Karpas-422 (cell line): ENCODE measurements around the gene STK11IP. TPM values are rescaled to one million over a fixed set of nuclear protein-coding genes. Genes with fewer than 3 reads are reported as not detected.

Source experiments
- DNase-seq: peaks from one replicate; pipeline ENCODE4 v3.0.0-alpha.2; 2015
- H2AFZ ChIP-seq: fragments of 200-600 bp; sonication (generic); 2 replicates; pipeline ENCODE4 v1.6.1; 2014; ENCODE audit warnings: antibody characterized with exemption, low read length, mixed read lengths
- H3K27ac ChIP-seq: fragments of 200-600 bp; sonication (generic); 2 replicates; pipeline ENCODE4 v1.5.1; 2014; ENCODE audit warnings: mild to moderate bottlenecking, low read length, moderate library complexity
- H3K27me3 ChIP-seq: fragments of 200-600 bp; sonication (generic); 2 replicates; pipeline ENCODE4 v1.6.1; 2014; ENCODE audit warnings: low read length, mixed read lengths
- H3K36me3 ChIP-seq: fragments of 200-600 bp; sonication (generic); 2 replicates; pipeline ENCODE4 v1.6.1; 2014; ENCODE audit warnings: low read length, mixed read lengths; ENCODE audit not compliant: insufficient read depth
- H3K4me1 ChIP-seq: fragments of 200-600 bp; sonication (generic); 2 replicates; pipeline ENCODE4 v1.6.1; 2014; ENCODE audit warnings: mild to moderate bottlenecking, low read length, mixed read lengths
- H3K4me2 ChIP-seq: fragments of 200-600 bp; sonication (generic); 2 replicates; pipeline ENCODE4 v1.6.1; 2014; ENCODE audit warnings: low read length, low read depth, mild to moderate bottlenecking; ENCODE audit not compliant: poor library complexity, severe bottlenecking
- H3K4me3 ChIP-seq: fragments of 200-600 bp; sonication (generic); 2 replicates; pipeline ENCODE4 v1.5.1; 2014; ENCODE audit warnings: mild to moderate bottlenecking, antibody characterized with exemption, low read length, mixed read lengths
- H3K79me2 ChIP-seq: fragments of 200-600 bp; sonication (generic); 2 replicates; pipeline ENCODE4 v1.6.1; 2014; ENCODE audit warnings: mild to moderate bottlenecking, low read length, mixed read lengths
- H3K9ac ChIP-seq: fragments of 200-600 bp; sonication (generic); 2 replicates; pipeline ENCODE4 v1.6.0; 2014; ENCODE audit warnings: low read length
- H3K9me2 ChIP-seq: fragments of 200-600 bp; sonication (generic), shearing (Covaris generic); replicated peaks from 2 replicates; pipeline ENCODE4 v1.6.0; 2014; ENCODE audit warnings: mild to moderate bottlenecking, low read length, moderate library complexity; ENCODE audit not compliant: insufficient read depth
- H3K9me3 ChIP-seq: fragments of 300-700, 200-600 bp; sonication (generic); 2 replicates; pipeline ENCODE4 v1.6.1; 2014; ENCODE audit warnings: low read length, mixed read lengths
- H4K20me1 ChIP-seq: fragments of 200-600 bp; sonication (generic); 2 replicates; pipeline ENCODE4 v1.6.1; 2014; ENCODE audit warnings: mild to moderate bottlenecking, antibody characterized with exemption, low read length, low read depth; ENCODE audit not compliant: insufficient read depth
- total RNA-seq: library from RNA; depleted of rRNA; stranded (reverse); fragments of >200 nt; shearing (Covaris generic); gene quantifications from 2 replicates; pipeline ENCODE4 v1.2.3, GENCODE V29; 2014; ENCODE audit warnings: low replicate concordance

STK11IP gene
- total RNA-seq, 1 experiment from 2014 or later = 24.0 TPM

- Histone ChIP-seq H3K9me2 (no peaks in the 10 kb centered on the region), H2AFZ (no peak overlapping the region), H3K27me3 (no peaks in the 10 kb centered on the region), H3K27ac (no peak overlapping the region), H3K9ac (no peak overlapping the region), H3K9me3 (no peaks in the 10 kb centered on the region), H3K4me3 (no peak overlapping the region), H4K20me1 (no peaks in the 10 kb centered on the region), H3K4me2 (no peak overlapping the region), H3K36me3 (no peaks in the 10 kb centered on the region), H3K79me2 (no peaks in the 10 kb centered on the region), H3K4me1 (no peaks in the 10 kb centered on the region)
- DNase-seq = no peak
These were observed 34.5 kb downstream of the STK11IP start for GRCh38 chr2:219631904-219632759.

DNA sequence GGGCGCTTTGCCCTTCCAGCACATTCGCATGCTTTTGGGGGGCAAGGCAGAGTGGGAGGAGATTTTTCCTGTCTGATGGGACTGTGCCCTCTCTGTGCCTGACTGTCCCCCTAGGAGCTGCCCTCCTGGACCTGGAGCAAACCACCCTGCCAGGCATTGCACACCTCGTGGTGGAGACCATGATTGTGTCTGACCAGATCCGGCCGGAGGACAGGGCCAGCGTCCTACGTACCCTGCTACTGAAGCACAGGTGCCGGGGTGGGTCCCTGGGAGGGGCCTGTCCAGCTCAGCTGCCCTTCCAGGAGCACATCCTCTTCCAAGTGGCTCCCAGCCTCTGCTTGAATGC, 35.1 kb downstream of the STK11IP start:
- no peaks in the 10 kb centered on the region for H3K4me1 ChIP-seq
- H3K4me2 ChIP-seq = no peak overlapping the region
- no peak overlapping the region for H3K4me3 ChIP-seq
- H3K9me3 ChIP-seq = no peaks in the 10 kb centered on the region
- H2AFZ ChIP-seq = no peak overlapping the region
- no peak for DNase-seq
- no peaks in the 10 kb centered on the region for H3K9me2 ChIP-seq
- no peaks in the 10 kb centered on the region for H3K27me3 ChIP-seq
- no peaks in the 10 kb centered on the region for H3K79me2 ChIP-seq
- no peaks in the 10 kb centered on the region for H3K36me3 ChIP-seq
- H4K20me1 ChIP-seq = no peaks in the 10 kb centered on the region
- no peak overlapping the region for H3K27ac ChIP-seq
- no peak overlapping the region for H3K9ac ChIP-seq

DNA sequence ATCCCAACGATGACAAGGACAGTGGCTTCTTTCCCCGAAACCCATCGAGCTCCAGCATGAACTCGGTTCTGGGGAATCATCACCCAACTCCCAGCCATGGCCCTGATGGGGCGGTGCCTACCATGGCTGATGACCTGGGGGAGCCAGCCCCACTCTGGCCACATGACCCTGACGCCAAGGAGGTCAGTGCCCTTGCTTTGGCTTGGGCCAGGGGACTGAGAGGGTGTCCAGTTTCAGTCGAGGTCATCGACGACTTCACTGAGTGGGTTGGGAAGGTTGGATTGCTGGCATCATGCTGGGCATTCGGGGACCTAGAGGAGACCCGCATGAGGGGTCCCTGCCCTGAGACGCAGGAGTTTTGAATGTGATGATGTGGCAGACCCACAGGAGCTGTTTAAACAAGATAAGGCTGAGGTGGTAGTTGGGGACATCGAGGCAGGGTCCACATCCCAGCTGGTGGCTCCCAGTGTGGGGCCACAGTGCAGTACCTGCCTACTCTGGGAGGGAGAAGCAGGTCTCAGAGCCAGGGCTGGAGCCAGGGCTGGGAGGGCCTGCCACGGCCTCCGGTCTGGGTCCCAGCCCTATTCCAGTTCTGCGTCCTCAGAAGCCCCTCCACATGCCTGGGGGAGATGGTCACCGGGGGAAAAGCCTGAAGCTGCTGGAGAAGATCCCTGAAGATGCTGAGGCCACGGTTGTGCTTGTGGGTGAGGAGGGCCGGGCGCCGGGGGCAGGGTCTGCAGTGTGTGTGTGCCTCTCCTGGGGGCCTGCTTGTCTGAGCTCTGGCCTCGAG, 35.8 kb downstream of the STK11IP start:
- Histone ChIP-seq H3K27me3 (no peaks in the 10 kb centered on the region), H3K4me3 (no peak overlapping the region), H3K36me3 (no peaks in the 10 kb centered on the region), H3K79me2 (no peaks in the 10 kb centered on the region), H3K9ac (no peak overlapping the region), H3K9me3 (no peaks in the 10 kb centered on the region), H3K27ac (no peak overlapping the region), H3K4me1 (no peaks in the 10 kb centered on the region), H4K20me1 (no peaks in the 10 kb centered on the region), H3K9me2 (no peaks in the 10 kb centered on the region), H2AFZ (no peak overlapping the region), H3K4me2 (no peak overlapping the region)
- no peak for DNase-seq

DNA sequence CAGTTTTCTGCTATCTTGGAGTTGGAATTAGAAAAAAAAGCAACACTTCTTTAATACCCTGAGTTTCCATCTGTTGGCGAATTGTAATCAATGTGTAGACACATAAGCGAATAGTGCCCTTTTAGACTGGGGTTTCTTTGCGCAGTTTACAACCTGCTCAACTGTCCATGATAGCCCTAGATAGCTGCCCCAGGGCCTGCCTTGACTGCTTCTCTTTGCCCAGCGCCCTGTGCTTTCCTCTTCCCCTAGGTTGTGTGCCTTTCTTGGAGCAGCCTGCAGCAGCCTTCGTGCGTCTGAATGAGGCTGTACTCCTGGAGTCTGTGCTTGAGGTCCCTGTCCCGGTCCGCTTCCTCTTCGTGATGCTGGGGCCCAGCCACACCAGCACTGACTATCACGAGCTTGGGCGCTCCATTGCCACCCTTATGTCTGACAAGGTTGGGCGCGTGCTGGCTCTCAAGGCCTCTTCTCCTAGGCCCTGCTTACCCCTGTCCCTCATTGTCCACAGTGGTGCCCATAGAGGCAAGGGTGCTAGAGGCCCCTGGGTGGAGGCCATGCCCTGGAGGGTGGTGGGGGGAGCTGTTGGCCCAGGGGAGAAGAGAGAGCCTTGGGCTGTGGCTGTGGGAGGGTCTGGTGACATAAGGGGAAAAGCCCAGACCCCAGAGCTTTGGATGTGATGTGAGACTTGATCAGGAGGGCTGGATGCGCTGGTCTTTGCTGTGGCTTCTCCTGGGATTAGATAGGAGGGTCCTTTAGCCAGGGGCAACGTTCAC, 36.7 kb downstream of the STK11IP start:
- Histone ChIP-seq H3K9me3 (no peaks in the 10 kb centered on the region), H3K27me3 (no peaks in the 10 kb centered on the region), H3K4me1 (peaks cover 8% of the 10 kb centered on the region), H3K4me3 (no peak overlapping the region), H4K20me1 (no peaks in the 10 kb centered on the region), H3K9me2 (no peaks in the 10 kb centered on the region), H3K27ac (no peak overlapping the region), H3K9ac (no peak overlapping the region), H2AFZ (no peak overlapping the region), H3K4me2 (no peak overlapping the region), H3K79me2 (no peaks in the 10 kb centered on the region), H3K36me3 (no peaks in the 10 kb centered on the region)
- DNase-seq = no peak

GRCh38 chr2:219634951-219635751, 37.5 kb downstream of the STK11IP start:
- Histone ChIP-seq H3K27me3 (no peaks in the 10 kb centered on the region), H3K4me2 (no peak overlapping the region), H3K4me3 (no peak overlapping the region), H3K9me2 (no peaks in the 10 kb centered on the region), H3K4me1 (peaks cover 9% of the 10 kb centered on the region), H4K20me1 (no peaks in the 10 kb centered on the region), H2AFZ (no peak overlapping the region), H3K79me2 (no peaks in the 10 kb centered on the region), H3K27ac (no peak overlapping the region), H3K9ac (no peak overlapping the region), H3K36me3 (no peaks in the 10 kb centered on the region), H3K9me3 (no peaks in the 10 kb centered on the region)
- no peak for DNase-seq

- no peaks in the 10 kb centered on the region for H3K9me2 ChIP-seq
- no peaks in the 10 kb centered on the region for H3K79me2 ChIP-seq
- no peak overlapping the region for H3K4me3 ChIP-seq
- no peaks in the 10 kb centered on the region for H3K9me3 ChIP-seq
- no peak overlapping the region for H3K9ac ChIP-seq
- no peak overlapping the region for H3K27ac ChIP-seq
- H4K20me1 ChIP-seq = 0 out of 2 replicates have a peak, but pooled peaks cover 3% of the 10 kb centered on the region
- H3K4me2 ChIP-seq = no peak overlapping the region
- DNase-seq = no peak
- H2AFZ ChIP-seq = no peak overlapping the region
- peaks cover 9% of the 10 kb centered on the region for H3K4me1 ChIP-seq
- H3K27me3 ChIP-seq = no peaks in the 10 kb centered on the region
- no peaks in the 10 kb centered on the region for H3K36me3 ChIP-seq
These were observed 38.7 kb downstream of the STK11IP start for GRCh38 chr2:219636144-219636915.
